Psoas muscle (tissue), 8 donors: ENCODE results near the gene FGFRL1. TPM values are rescaled to one million over a fixed set of nuclear protein-coding genes. Genes with fewer than 3 reads are reported as not detected.

Experiments used
- ATAC-seq, 4 donors: fragments of 200-7000 bp; cut with Tn5 transposase; one replicate each; pipeline ENCODE4 v1.9.1; 2020; ENCODE audit warnings: moderate library complexity in 3 of 4, mild to moderate bottlenecking in 2 of 4
- DNase-seq, 2 donors: peaks; one replicate each; pipeline ENCODE4 v3.0.0-alpha.2; 2020
- H3K27ac ChIP-seq: fragments of 200-600 bp; one replicate; pipeline ENCODE4 v1.8.0; 2022
- H3K27me3 ChIP-seq, 3 donors: fragments of 200-600 bp in 1 of 3; one replicate each; pipeline versions ENCODE4 v1.6.1 to v1.8.0; 2013 to 2022; ENCODE audit warnings: low read length in 2 of 3, mild to moderate bottlenecking in 2 of 3, moderate library complexity in 1 of 3; ENCODE audit not compliant: insufficient read depth in 3 of 3
- H3K36me3 ChIP-seq, 2 donors: fragments of 200-600 bp in 1 of 2; one replicate each; pipeline versions ENCODE4 v1.6.1 to v1.8.0; 2013 to 2022; ENCODE audit warnings: low read depth in 1 of 2, mild to moderate bottlenecking in 1 of 2, moderate library complexity in 1 of 2; ENCODE audit not compliant: insufficient read depth in 1 of 2
- H3K4me1 ChIP-seq: fragments of 200-600 bp; one replicate; pipeline ENCODE4 v1.8.0; 2022
- H3K4me3 ChIP-seq: fragments of 200-600 bp; one replicate; pipeline ENCODE4 v1.8.0; 2022; ENCODE audit warnings: mild to moderate bottlenecking
- H3K9me3 ChIP-seq: fragments of 200-600 bp; one replicate; pipeline ENCODE4 v1.8.0; 2022
- CTCF ChIP-seq: fragments of 200-600 bp; IDR thresholded peaks from one replicate; pipeline ENCODE4 v1.8.0; 2022; ENCODE audit warnings: antibody characterized with exemption
- WGBS, 3 donors: extraction: QIAGEN DNeasy Blood & Tissue Kit; methylation state at CpG; one replicate each; pipeline versions ENCODE4 v1.1.6 to v1.1.7; 2013; 5-methylcytosine and 5-hydroxymethylcytosine counted together
- intact Hi-C, 2 donors: fragments of 100-400 bp; cut with DNase I; formaldehyde crosslinking; loops; one replicate each; pipeline versions ENCODE4 v1.11.0 to v1.14.2; 2022
- polyA plus RNA-seq, 3 donors: library from polyadenylated mRNA; stranded (reverse); fragments of 200-250 nt; gene quantifications; one replicate each; pipeline ENCODE4 v1.2.3, GENCODE V29; 2013
- total RNA-seq, 4 donors: library from RNA; stranded (reverse); fragmentation: NEBNext Ultra II Directional in 2 of 4; extraction: Animal tissue kit (Norgen Biotek cat#: 25700) in 2 of 4; gene quantifications; one replicate each; pipeline versions ENCODE4 v1.2.1 to v1.2.4, GENCODE V29; 2021 to 2023
- donor health status: healthy with polysubstance abuse.
- donor health status: DM: no; HTN: no; CAD: no; lungs with moderate emphysema.
- donor health status: Bipolar disorder and iron deficiency.
- donor health status: healthy.
- donor health status: DM: yes; HTN: yes; CAD: no.
- donor health status: DM: no; HTN: no; CAD: no.
- donor health status: DM: no; HTN: no; CAD: no.
- donor health status: DM: yes; HTN: yes; CAD: no.

Gene FGFRL1
- total and polyA plus RNA-seq, 7 donors: 9.8 to 41.2 (median 15.5) TPM

- intact Hi-C loops: no loop called here
- peaks cover 0 to 21% of the 10 kb centered on the region in 2 donors for H3K36me3 ChIP-seq
- DNase-seq: peak in 1 of 2 donors; percentile 57
- H3K27me3 ChIP-seq: peaks cover 0 to 8% (median 2%) of the 10 kb centered on the region in 3 donors
- H3K27ac ChIP-seq: no peak overlapping the region
- no peak overlapping the region for H3K4me3 ChIP-seq
- 43 to 45% (median 44%) methylated on average over 54 to 76 of the region's 76 CpGs for WGBS, 3 donors
- peaks cover 13% of the 10 kb centered on the region for H3K4me1 ChIP-seq
- H3K9me3 ChIP-seq: no peaks in the 10 kb centered on the region
- TF ChIP-seq CTCF: no peak
- no peak for ATAC-seq
These were observed 44.0 kb upstream of the FGFRL1 start for GRCh38 chr4:967113-968104.

- Histone ChIP-seq H3K27ac (no peak overlapping the region), H3K9me3 (no peaks in the 10 kb centered on the region), H3K36me3 (peaks cover 0 to 14% of the 10 kb centered on the region in 2 donors), H3K4me3 (no peak overlapping the region), H3K27me3 (peaks cover 0 to 8% (median 2%) of the 10 kb centered on the region in 3 donors), H3K4me1 (peaks cover 18% of the 10 kb centered on the region)
- no peak for TF ChIP-seq CTCF
- intact Hi-C loops: no loop called here
- ATAC-seq: no peak
- DNase-seq: no peak
- WGBS, 3 donors: 26 to 29% (median 29%) methylated on average over 12 to 24 of the region's 24 CpGs
These were observed 43.2 kb upstream of the FGFRL1 start for GRCh38 chr4:968221-968620.

GRCh38 chr4:968621-969394, 42.6 kb upstream of the FGFRL1 start:
- TF ChIP-seq CTCF: no peak
- WGBS, 3 donors: 84 to 87% (median 86%) methylated on average over 22 to 23 of the region's 23 CpGs
- Histone ChIP-seq H3K9me3 (no peaks in the 10 kb centered on the region), H3K36me3 (peaks cover 0 to 14% of the 10 kb centered on the region in 2 donors), H3K27me3 (peaks cover 0 to 8% (median 2%) of the 10 kb centered on the region in 3 donors), H3K4me1 (peaks cover 18% of the 10 kb centered on the region), H3K4me3 (no peak overlapping the region), H3K27ac (no peak overlapping the region)
- no peak for DNase-seq
- intact Hi-C loops: no loop called here
- ATAC-seq: no peak

GRCh38 chr4:970046-970745, 41.2 kb upstream of the FGFRL1 start:
- no peak for TF ChIP-seq CTCF
- Histone ChIP-seq H3K4me3 (no peak overlapping the region), H3K27me3 (peaks cover 0 to 8% (median 2%) of the 10 kb centered on the region in 3 donors), H3K9me3 (no peaks in the 10 kb centered on the region), H3K36me3 (peaks cover 0 to 14% of the 10 kb centered on the region in 2 donors), H3K4me1 (peaks cover 18% of the 10 kb centered on the region), H3K27ac (no peak overlapping the region)
- ATAC-seq: no peak
- no peak for DNase-seq
- 89 to 91% (median 90%) methylated on average over 25 of the region's 25 CpGs for WGBS, 3 donors
- intact Hi-C loops: loop anchor here in 1 of 2 donors (5.0 kb wide), 1 partner anchor 38 kb away; the partner anchor contains the start of genes GAK and TMEM175
